Measurements from ENCODE around the gene WIPF2.

GRCh38 chr17:40170325-40170724 lies 48.8 kb upstream of the WIPF2 start:
- TF ChIP-seq POLR2A (IDR thresholded peaks at IDR 0.05), result no peak
- no peak for TF ChIP-seq CTCF (IDR thresholded peaks at IDR 0.05 in 4 of 5, conservative IDR thresholded peaks at IDR 0.05 in 1 of 5)

All from gastrocnemius medialis (tissue), 4 donors.